Stimulated activated naive B cell treated with anti-CD40 and anti-IgM and Interleukin-4, amounts not matched to agents 10 μg/mL and 1 μg/mL and 100 μg/mL, for 72 hours (primary cell): ENCODE data around the gene CCL4.

Source experiments
- ATAC-seq, 2 donors: fragments of 150-1000 bp; cut with Tn5 transposase; replicated peaks; 2 replicates each; pipeline ENCODE4 v1.10.0; 2021; ENCODE audit warnings: moderate library complexity in 1 of 2
- DNase-seq: peaks from one replicate; pipeline ENCODE4 v3.0.0; 2021
- H3K27ac Mint-ChIP-seq: one replicate; pipeline ENCODE4 v1.8.0; 2022; ENCODE audit warnings: mild to moderate bottlenecking, mixed read lengths
- H3K27me3 Mint-ChIP-seq, 2 donors: one replicate each; pipeline ENCODE4 v1.8.0; 2022; ENCODE audit warnings: mixed read lengths in 2 of 2
- H3K36me3 Mint-ChIP-seq, 2 donors: one replicate each; pipeline ENCODE4 v1.8.0; 2022; ENCODE audit warnings: mixed read lengths in 2 of 2, mild to moderate bottlenecking in 1 of 2
- H3K4me1 Mint-ChIP-seq, 2 donors: one replicate each; pipeline ENCODE4 v1.8.0; 2022; ENCODE audit warnings: mixed read lengths in 2 of 2, mild to moderate bottlenecking in 1 of 2
- H3K4me3 Mint-ChIP-seq, 2 donors: one replicate each; pipeline ENCODE4 v1.8.0; 2022; ENCODE audit warnings: mild to moderate bottlenecking in 2 of 2, mixed read lengths in 2 of 2, moderate library complexity in 1 of 2
- H3K9me3 Mint-ChIP-seq, 2 donors: one replicate each; pipeline ENCODE4 v1.8.0; 2022; ENCODE audit warnings: mixed read lengths in 2 of 2, mild to moderate bottlenecking in 1 of 2

The CCL4 gene

DNA sequence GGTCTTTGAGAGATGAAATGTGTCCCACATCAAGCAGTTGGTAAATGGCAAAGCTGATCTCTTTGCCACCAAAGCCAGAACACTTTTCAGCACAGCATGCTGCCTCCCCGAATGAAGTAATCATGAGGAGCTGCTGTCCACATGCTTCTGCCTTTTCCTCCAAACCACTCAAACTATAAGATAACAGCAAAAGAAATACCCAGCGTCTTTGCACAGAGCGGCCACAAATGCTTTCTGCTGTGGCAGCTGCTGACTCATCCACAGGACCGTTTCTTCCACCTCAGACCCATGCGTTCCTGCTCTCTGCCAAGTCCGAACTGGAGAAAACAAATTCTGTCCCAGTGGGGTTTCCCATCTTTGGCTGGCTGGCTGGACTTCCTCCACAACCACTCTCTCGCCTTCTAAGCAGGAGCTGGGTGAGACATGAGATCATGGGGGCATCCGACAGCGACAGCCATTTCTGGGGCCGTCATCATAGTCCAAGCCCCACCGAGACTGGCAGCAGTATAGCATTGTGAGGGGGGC is 45.7 kb downstream of the CCL4 start:
- peaks cover 24 to 42% of the 10 kb centered on the region in 2 donors for H3K4me1 Mint-ChIP-seq
- DNase-seq (no peak), ATAC-seq (peak; percentile 25 to 30)
- H3K9me3 Mint-ChIP-seq: no peaks in the 10 kb centered on the region
- no peak overlapping the region for H3K4me3 Mint-ChIP-seq
- no peaks in the 10 kb centered on the region for H3K36me3 Mint-ChIP-seq
- no peaks in the 10 kb centered on the region for H3K27me3 Mint-ChIP-seq
- peak overlapping the region; percentile 47 for H3K27ac Mint-ChIP-seq

DNA sequence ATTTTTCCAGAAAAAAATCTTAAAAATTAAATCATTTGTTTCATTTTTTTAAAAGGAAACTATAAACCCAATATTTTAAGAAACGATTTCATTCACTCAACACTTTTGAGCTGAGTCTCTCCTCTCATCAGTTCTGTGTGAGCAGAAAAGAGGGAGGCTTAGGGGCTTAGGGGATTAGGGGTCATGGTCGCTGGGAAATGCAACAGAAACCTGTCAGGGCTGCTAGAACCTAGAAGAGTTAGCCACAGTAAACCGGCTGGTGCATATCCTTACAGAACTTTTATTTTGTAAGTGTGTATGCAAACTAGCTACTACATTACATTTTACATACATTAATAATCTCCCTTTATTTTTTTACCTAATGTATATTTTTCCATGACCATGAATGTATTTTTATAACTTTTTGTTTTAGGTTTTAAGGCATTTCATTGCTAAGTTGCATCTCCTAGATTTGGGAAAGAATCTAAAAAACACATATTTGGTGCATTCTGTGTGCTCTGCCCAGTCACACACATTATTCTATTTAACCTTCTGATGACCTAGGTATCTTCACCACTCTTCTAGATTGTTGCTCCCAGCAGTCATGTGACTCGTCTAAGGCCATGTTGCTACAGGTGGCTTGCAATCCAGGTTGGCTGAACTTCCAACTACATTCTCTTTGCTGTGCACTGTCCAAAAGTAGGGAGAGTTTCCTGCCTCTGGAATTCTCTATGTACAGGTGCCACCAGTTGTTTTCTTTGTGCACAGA is 48.4 kb downstream of the CCL4 start:
- H3K27ac Mint-ChIP-seq: no peak overlapping the region
- no peaks in the 10 kb centered on the region for H3K36me3 Mint-ChIP-seq
- no peaks in the 10 kb centered on the region for H3K9me3 Mint-ChIP-seq
- DNase-seq (no peak), ATAC-seq (no peak)
- H3K4me1 Mint-ChIP-seq: peaks cover 22 to 47% of the 10 kb centered on the region in 2 donors
- H3K27me3 Mint-ChIP-seq: no peaks in the 10 kb centered on the region
- H3K4me3 Mint-ChIP-seq: no peak overlapping the region

DNA sequence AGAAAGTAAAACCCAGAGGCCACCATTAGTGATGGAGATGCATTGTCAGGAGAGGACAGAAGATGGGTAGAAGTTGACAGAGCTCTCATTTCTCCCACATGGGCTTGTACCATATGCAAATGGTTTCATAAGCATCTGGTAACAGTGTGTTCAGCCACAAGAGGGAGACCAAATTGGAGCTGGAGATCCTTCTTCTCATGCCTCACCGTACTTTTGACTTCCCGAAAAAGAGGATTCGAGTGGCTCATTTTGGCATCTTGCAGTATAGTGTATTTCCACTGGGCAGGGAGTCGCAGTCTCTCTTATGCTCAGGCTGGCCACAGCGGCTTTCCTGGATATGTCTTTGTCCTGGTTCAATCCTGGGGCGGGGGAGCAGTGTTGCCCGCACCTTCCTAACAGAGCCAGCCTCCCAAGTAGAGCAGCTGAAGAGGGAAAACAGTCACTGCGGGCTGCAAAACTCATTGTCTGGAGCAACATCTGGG is 49.1 kb downstream of the CCL4 start:
- H3K4me3 Mint-ChIP-seq: no peak overlapping the region
- ATAC-seq: no peak
- no peaks in the 10 kb centered on the region for H3K36me3 Mint-ChIP-seq
- H3K9me3 Mint-ChIP-seq: no peaks in the 10 kb centered on the region
- H3K27ac Mint-ChIP-seq: no peak overlapping the region
- peaks cover 22 to 43% of the 10 kb centered on the region in 2 donors for H3K4me1 Mint-ChIP-seq
- DNase-seq: no peak
- no peaks in the 10 kb centered on the region for H3K27me3 Mint-ChIP-seq

DNA sequence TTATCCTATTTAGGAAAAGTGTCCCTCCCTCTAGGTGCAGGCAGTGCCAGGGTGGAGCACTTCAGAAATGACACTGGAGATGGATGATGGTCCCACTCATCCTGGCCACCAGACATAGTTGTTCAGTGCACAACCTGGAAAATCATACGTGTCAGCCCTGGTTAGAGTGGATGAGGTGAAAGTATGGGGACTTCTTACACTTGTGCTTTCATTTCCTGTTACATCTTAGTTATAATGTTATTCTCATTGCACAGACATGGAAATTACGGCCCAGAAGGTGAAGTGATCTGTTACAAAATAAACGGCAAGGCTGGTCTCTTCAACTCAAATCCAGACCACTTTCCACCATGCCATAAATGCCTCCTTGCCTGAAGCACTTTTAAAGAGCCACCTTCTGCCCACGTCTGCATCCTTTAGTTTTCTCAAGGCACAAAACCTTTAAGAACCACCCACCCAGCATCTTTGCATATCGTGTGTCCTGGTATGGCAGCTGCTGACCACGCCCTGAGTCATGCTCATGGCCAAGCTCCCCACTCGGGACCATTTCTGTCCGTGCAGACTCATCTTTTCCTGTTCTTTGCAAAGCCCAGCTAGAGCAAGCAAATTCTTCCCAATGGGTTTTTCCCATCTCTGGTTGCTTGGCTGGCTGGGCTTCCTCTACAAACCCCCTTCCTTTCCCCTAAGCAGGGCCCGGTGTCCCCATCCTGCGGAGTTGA is 50.4 kb downstream of the CCL4 start:
- ATAC-seq: peak; percentile 85 to 87
- H3K36me3 Mint-ChIP-seq: no peaks in the 10 kb centered on the region

More for the DNA sequence above, 50.4 kb downstream of the CCL4 start:
- Mint-ChIP-seq H3K4me3 (peak overlapping the region; percentile 12 to 44), H3K4me1 (peaks cover 18 to 33% of the 10 kb centered on the region in 2 donors), H3K27me3 (no peaks in the 10 kb centered on the region), H3K9me3 (no peaks in the 10 kb centered on the region), H3K27ac (no peak overlapping the region)
- DNase-seq: peak; percentile 27
